HEK293 (cell line): ENCODE measurements around the gene TMC2.
A peak's percentile ranks its signal among the peaks of the same experiment; 100 is the strongest.

Source experiments
- CTCF ChIA-PET: fragments of 350-600 bp; formaldehyde crosslinking; extraction: SDS; loops from one replicate; lab custom pipeline; 2021; ENCODE audit warnings: antibody characterized with exemption; lab: Yijun Ruan, JAX
- POLR2A ChIA-PET: fragments of 300-600 bp; formaldehyde crosslinking; extraction: SDS; loops from one replicate; lab custom pipeline; 2020; ENCODE audit warnings: antibody characterized with exemption, inconsistent platforms; lab: Yijun Ruan, JAX
- H3K27ac ChIP-seq: fragments of 200-500 bp; sonication (Bioruptor generic); 2 replicates; pipeline ENCODE4 v1.5.1; 2014; ENCODE audit warnings: low read depth, low read length, control low read depth, inconsistent platforms; ENCODE audit errors: extremely low read depth
- H3K36me3 ChIP-seq, 2 experiments: fragments of 200-500 bp in 1 of 2; sonication (Bioruptor generic) in 1 of 2; 1 replicate in 1 of 2; 2 replicates in 1 of 2; pipeline ENCODE4 v1.5.1; 2014 to 2017; ENCODE audit warnings: inconsistent platforms in 2 of 2, low read length in 2 of 2; ENCODE audit not compliant: control insufficient read depth in 2 of 2, insufficient read depth in 1 of 2
- H3K4me1 ChIP-seq: fragments of 200-500 bp; sonication (Bioruptor generic); 2 replicates; pipeline ENCODE4 v1.5.1; 2014; ENCODE audit warnings: mild to moderate bottlenecking, low read length, inconsistent platforms; ENCODE audit not compliant: control insufficient read depth, insufficient read depth
- H3K4me3 ChIP-seq: 2 replicates; pipeline ENCODE4 v1.5.1; 2011; ENCODE audit warnings: low read depth, mild to moderate bottlenecking, control low read depth, low read length, moderate library complexity
- H3K9me3 ChIP-seq: fragments of 200-500 bp; sonication (Bioruptor generic); 2 replicates; pipeline ENCODE4 v1.5.1; 2014; ENCODE audit warnings: low read depth, low read length, inconsistent platforms; ENCODE audit not compliant: control insufficient read depth, insufficient read depth
- GLIS1 ChIP-seq: fragments of 450-650 bp; formaldehyde crosslinking; IDR thresholded peaks from 2 replicates; pipeline ENCODE4 v1.5.1; 2016; ENCODE audit warnings: missing biosample characterization, missing genetic modification characterization
- HOXA7 ChIP-seq: sonication (generic); formaldehyde crosslinking; IDR thresholded peaks from 2 replicates; pipeline ENCODE4 v1.8.1; 2022; ENCODE audit warnings: missing genetic modification reagents, borderline replicate concordance
- KLF7 ChIP-seq: fragments of 450-650 bp; formaldehyde crosslinking; IDR thresholded peaks from 2 replicates; pipeline ENCODE4 v1.5.1; 2016; ENCODE audit warnings: missing biosample characterization, missing genetic modification characterization, borderline replicate concordance
- MEIS1 ChIP-seq: sonication (generic); formaldehyde crosslinking; IDR thresholded peaks from 2 replicates; pipeline ENCODE4 v1.8.1; 2022; ENCODE audit warnings: missing genetic modification reagents, mild to moderate bottlenecking, borderline replicate concordance
- ZBTB8A ChIP-seq: fragments of 450-650 bp; formaldehyde crosslinking; IDR thresholded peaks from 2 replicates; pipeline ENCODE4 v1.5.1; 2016; ENCODE audit warnings: missing biosample characterization, missing genetic modification characterization
- ZFHX2 ChIP-seq: fragments of 450-650 bp; formaldehyde crosslinking; conservative IDR thresholded peaks from 2 replicates; pipeline ENCODE4 v1.5.1; 2016; ENCODE audit warnings: missing biosample characterization, missing genetic modification characterization
- ZIC2 ChIP-seq: fragments of 450-650 bp; formaldehyde crosslinking; IDR thresholded peaks from 2 replicates; pipeline ENCODE4 v1.5.1; 2016; ENCODE audit warnings: missing biosample characterization, missing genetic modification characterization
- ZNF132 ChIP-seq: fragments of 450-650 bp; formaldehyde crosslinking; IDR thresholded peaks from 2 replicates; pipeline ENCODE4 v1.5.1; 2017; ENCODE audit warnings: missing biosample characterization, missing genetic modification characterization, borderline replicate concordance
- ZNF302 ChIP-seq: fragments of 450-650 bp; formaldehyde crosslinking; IDR thresholded peaks from 2 replicates; pipeline ENCODE4 v1.5.1; 2016; ENCODE audit warnings: missing biosample characterization, missing genetic modification characterization, low read depth
- ZNF341 ChIP-seq: fragments of 450-650 bp; formaldehyde crosslinking; IDR thresholded peaks from 2 replicates; pipeline ENCODE4; 2016; ENCODE audit warnings: low read depth, missing biosample characterization, missing genetic modification characterization
- ZNF529 ChIP-seq: fragments of 450-650 bp; formaldehyde crosslinking; IDR thresholded peaks from 2 replicates; pipeline ENCODE4 v1.5.1; 2017; ENCODE audit warnings: missing genetic modification characterization, missing biosample characterization; ENCODE audit not compliant: insufficient replicate concordance
- ZXDB ChIP-seq: fragments of 450-650 bp; formaldehyde crosslinking; IDR thresholded peaks from 2 replicates; pipeline ENCODE4 v1.5.1; 2016; ENCODE audit warnings: missing biosample characterization, missing genetic modification characterization
- TF ChIP-seq, protein P1 (sequence below): fragments of 450-650 bp; formaldehyde crosslinking; IDR thresholded peaks from 2 replicates; pipeline ENCODE4 v1.5.1; 2016; ENCODE audit warnings: missing biosample characterization, missing genetic modification characterization
- TF ChIP-seq, protein P2 (sequence below): fragments of 450-650 bp; formaldehyde crosslinking; IDR thresholded peaks from 2 replicates; pipeline ENCODE4 v1.5.1; 2016; ENCODE audit warnings: missing biosample characterization, missing genetic modification characterization
- TF ChIP-seq, protein P3 (sequence below): fragments of 450-650 bp; formaldehyde crosslinking; IDR thresholded peaks from 2 replicates; pipeline ENCODE4 v1.5.1; 2016; ENCODE audit warnings: missing biosample characterization, missing genetic modification characterization
- TF ChIP-seq, protein P4 (sequence below): fragments of 450-650 bp; formaldehyde crosslinking; IDR thresholded peaks from 2 replicates; pipeline ENCODE4 v1.5.1; 2017; ENCODE audit warnings: missing biosample characterization, missing genetic modification characterization

Gene TMC2

DNA sequence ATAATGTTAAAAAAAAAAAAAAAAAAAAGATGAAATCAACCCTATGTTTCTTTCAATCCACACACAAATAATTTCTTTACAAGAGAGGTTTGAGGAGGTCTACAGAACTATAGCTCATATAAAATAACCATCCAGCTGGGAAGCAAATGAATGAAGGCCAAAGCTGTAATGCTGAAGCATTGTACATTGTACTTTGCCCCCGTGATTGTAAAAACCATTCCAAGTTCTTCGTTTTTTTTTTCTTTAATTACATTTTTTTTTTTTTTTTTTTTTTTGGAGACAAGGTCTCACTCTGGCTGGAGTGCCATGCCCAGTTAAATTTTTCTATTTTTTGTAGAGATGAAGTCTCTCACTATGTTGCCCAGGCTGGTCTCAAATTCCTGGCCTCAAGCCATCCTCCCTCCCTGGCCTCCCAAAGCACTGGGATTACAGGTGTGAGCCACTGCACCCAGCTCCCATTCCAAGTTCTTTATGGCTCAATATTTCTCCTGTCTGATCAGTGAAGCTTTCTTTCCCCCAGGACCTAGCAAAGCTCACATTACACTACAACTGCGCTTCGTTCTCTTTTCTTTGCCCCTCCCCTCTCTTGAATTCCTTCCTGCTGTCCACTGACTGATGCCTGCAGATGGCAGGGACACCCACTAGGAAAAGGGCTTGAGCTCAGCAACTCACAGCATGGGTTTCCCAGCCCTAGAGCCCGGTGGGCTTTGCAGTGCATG, 63.1 kb downstream of the TMC2 start:
- TF ChIP-seq GLIS1 (tag by site-specific recombination) (no peak), MEIS1 (CRISPR knock-in tag) (no peak), KLF7 (tag by site-specific recombination) (no peak), ZIC2 (tag by site-specific recombination) (peak; percentile 85), ZNF529 (no peak), ZFHX2 (no peak), HOXA7 (no peak), ZBTB8A (no peak), ZNF341 (tag by site-specific recombination) (no peak), ZNF132 (tag by site-specific recombination) (no peak), ZXDB (tag by site-specific recombination) (no peak), ZNF302 (tag by site-specific recombination) (no peak)
- TF ChIP-seq, protein P1, sequence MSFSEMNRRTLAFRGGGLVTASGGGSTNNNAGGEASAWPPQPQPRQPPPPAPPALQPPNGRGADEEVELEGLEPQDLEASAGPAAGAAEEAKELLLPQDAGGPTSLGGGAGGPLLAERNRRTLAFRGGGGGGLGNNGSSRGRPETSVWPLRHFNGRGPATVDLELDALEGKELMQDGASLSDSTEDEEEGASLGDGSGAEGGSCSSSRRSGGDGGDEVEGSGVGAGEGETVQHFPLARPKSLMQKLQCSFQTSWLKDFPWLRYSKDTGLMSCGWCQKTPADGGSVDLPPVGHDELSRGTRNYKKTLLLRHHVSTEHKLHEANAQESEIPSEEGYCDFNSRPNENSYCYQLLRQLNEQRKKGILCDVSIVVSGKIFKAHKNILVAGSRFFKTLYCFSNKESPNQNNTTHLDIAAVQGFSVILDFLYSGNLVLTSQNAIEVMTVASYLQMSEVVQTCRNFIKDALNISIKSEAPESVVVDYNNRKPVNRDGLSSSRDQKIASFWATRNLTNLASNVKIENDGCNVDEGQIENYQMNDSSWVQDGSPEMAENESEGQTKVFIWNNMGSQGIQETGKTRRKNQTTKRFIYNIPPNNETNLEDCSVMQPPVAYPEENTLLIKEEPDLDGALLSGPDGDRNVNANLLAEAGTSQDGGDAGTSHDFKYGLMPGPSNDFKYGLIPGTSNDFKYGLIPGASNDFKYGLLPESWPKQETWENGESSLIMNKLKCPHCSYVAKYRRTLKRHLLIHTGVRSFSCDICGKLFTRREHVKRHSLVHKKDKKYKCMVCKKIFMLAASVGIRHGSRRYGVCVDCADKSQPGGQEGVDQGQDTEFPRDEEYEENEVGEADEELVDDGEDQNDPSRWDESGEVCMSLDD (tag by site-specific recombination): no peak
- TF ChIP-seq, protein P2, sequence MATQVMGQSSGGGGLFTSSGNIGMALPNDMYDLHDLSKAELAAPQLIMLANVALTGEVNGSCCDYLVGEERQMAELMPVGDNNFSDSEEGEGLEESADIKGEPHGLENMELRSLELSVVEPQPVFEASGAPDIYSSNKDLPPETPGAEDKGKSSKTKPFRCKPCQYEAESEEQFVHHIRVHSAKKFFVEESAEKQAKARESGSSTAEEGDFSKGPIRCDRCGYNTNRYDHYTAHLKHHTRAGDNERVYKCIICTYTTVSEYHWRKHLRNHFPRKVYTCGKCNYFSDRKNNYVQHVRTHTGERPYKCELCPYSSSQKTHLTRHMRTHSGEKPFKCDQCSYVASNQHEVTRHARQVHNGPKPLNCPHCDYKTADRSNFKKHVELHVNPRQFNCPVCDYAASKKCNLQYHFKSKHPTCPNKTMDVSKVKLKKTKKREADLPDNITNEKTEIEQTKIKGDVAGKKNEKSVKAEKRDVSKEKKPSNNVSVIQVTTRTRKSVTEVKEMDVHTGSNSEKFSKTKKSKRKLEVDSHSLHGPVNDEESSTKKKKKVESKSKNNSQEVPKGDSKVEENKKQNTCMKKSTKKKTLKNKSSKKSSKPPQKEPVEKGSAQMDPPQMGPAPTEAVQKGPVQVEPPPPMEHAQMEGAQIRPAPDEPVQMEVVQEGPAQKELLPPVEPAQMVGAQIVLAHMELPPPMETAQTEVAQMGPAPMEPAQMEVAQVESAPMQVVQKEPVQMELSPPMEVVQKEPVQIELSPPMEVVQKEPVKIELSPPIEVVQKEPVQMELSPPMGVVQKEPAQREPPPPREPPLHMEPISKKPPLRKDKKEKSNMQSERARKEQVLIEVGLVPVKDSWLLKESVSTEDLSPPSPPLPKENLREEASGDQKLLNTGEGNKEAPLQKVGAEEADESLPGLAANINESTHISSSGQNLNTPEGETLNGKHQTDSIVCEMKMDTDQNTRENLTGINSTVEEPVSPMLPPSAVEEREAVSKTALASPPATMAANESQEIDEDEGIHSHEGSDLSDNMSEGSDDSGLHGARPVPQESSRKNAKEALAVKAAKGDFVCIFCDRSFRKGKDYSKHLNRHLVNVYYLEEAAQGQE (tag by site-specific recombination): no peak
- TF ChIP-seq, protein P3, sequence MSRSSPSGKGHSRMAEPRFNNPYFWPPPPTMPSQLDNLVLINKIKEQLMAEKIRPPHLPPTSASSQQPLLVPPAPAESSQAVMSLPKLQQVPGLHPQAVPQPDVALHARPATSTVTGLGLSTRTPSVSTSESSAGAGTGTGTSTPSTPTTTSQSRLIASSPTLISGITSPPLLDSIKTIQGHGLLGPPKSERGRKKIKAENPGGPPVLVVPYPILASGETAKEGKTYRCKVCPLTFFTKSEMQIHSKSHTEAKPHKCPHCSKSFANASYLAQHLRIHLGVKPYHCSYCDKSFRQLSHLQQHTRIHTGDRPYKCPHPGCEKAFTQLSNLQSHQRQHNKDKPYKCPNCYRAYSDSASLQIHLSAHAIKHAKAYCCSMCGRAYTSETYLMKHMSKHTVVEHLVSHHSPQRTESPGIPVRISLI (tag by site-specific recombination): peak; percentile 71; the same call in 1 of the 2 replicates
- TF ChIP-seq, protein P4, sequence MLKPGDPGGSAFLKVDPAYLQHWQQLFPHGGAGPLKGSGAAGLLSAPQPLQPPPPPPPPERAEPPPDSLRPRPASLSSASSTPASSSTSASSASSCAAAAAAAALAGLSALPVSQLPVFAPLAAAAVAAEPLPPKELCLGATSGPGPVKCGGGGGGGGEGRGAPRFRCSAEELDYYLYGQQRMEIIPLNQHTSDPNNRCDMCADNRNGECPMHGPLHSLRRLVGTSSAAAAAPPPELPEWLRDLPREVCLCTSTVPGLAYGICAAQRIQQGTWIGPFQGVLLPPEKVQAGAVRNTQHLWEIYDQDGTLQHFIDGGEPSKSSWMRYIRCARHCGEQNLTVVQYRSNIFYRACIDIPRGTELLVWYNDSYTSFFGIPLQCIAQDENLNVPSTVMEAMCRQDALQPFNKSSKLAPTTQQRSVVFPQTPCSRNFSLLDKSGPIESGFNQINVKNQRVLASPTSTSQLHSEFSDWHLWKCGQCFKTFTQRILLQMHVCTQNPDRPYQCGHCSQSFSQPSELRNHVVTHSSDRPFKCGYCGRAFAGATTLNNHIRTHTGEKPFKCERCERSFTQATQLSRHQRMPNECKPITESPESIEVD (tag by site-specific recombination): no peak
- CTCF ChIA-PET: interaction anchor here (0.6 to 1.3 kb wide), 5 partner anchors 31 to 453 kb away, joined by 3 to 7 read pairs (median 6); no protein-coding TSS in a partner anchor
- no peaks in the 10 kb centered on the region for H3K4me1 ChIP-seq
- no peak overlapping the region for H3K4me3 ChIP-seq
- POLR2A ChIA-PET: interaction anchor here (0.6 kb wide), 1 partner anchor 80 kb away, joined by 7 read pairs; no protein-coding TSS in a partner anchor
- H3K36me3 ChIP-seq: no peaks in the 10 kb centered on the region
- no peaks in the 10 kb centered on the region for H3K9me3 ChIP-seq
- H3K27ac ChIP-seq: no peak overlapping the region
